MM.1S (cell line): ENCODE results near the gene ZNF681.

ENCODE experiments used
- CTCF ChIP-seq: fragments of 300-600 bp; sonication (generic); IDR thresholded peaks from 2 replicates; pipeline ENCODE4 v1.5.1; 2016; ENCODE audit warnings: antibody characterized with exemption, low read length, mixed read lengths
- EZH2 ChIP-seq: fragments of 300-600 bp; sonication (generic); optimal IDR thresholded peaks from 2 replicates; pipeline ENCODE3; 2017; ENCODE audit warnings: low read depth, mild to moderate bottlenecking, antibody characterized with exemption, low read length, mixed read lengths
- EZH2phosphoT487 ChIP-seq: fragments of 300-600 bp; sonication (generic); IDR thresholded peaks from 2 replicates; pipeline ENCODE4 v1.6.1; 2018; ENCODE audit warnings: antibody characterized with exemption, low read length

DNA sequence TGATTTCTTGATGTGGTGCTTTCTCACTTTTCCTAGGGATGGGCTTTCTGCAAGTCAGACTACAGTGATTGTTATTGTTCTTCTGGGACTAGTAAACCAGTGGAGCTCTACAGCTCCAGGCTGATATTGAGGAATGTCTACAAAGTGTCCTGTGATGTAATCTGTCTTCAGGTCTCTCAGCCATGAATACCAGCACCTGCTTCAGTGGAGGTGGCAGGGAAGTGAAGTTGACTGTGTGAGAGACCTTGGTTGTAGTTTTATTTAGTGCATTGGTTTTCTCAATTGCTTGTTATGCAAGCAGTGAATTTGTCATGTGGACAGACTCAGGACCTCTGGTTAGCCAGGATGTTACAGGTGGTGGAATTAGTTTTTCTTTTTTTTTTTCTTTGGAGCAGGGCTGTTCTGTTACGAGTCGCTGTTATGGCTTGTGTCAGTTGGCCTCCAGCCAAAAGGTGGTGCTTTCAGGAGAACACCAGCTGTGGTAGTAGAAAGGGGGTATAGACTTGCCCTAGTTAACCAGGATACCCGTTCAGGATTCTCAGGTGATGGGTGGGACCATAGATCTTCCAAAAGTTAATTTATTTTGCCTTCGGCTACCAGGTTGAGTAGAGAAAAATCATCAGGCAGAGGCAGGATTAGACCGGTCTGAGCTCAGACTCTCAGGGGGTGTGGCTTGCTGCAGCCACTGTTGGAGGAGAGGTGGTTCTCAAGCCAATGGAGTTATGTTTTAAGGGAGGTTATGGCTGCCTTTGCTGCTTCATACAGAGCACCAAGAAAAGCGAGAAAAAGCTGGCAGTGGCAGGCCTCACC is 59.8 kb downstream of the ZNF681 start:
- no peak for TF ChIP-seq CTCF
- TF ChIP-seq EZH2, result no peak
- TF ChIP-seq EZH2phosphoT487, result no peak
